Uterus (tissue), 4 donors: ENCODE results near the gene MOV10L1. TPM values are rescaled to one million over a fixed set of nuclear protein-coding genes. Genes with fewer than 3 reads are reported as not detected.
"Not testable (repeated sequence)": the region's sequence is repeated elsewhere in the genome, so short reads cannot be mapped to it uniquely, and the experiment has no call there.

ENCODE experiments used
- DNase-seq, 2 donors: peaks; one replicate each; pipeline ENCODE4 v3.0.0-alpha.2; 2019 to 2020
- H3K27ac ChIP-seq, 2 donors: fragments of 200-600 bp; sonication (generic); 1 replicate in 1 of 2; 2 replicates in 1 of 2; pipeline ENCODE4 v1.5.1; 2016 to 2018
- H3K27me3 ChIP-seq, 2 donors: fragments of 200-600 bp; sonication (generic); one replicate each; pipeline ENCODE4 v1.5.1; 2018 to 2019; ENCODE audit warnings: control low read depth in 1 of 2
- H3K36me3 ChIP-seq, 2 donors: fragments of 200-600 bp; sonication (generic); one replicate each; pipeline ENCODE4 v1.5.1; 2019; ENCODE audit warnings: control low read depth in 1 of 2
- H3K4me1 ChIP-seq, 2 donors: fragments of 200-600 bp; sonication (generic); one replicate each; pipeline ENCODE4 v1.5.1; 2018 to 2019; ENCODE audit warnings: control low read depth in 1 of 2
- H3K4me3 ChIP-seq, 2 donors: fragments of 200-600 bp; sonication (generic); 1 replicate in 1 of 2; 2 replicates in 1 of 2; pipeline ENCODE4 v1.5.1; 2018 to 2019; ENCODE audit warnings: mild to moderate bottlenecking in 1 of 2
- H3K9me3 ChIP-seq, 2 donors: fragments of 200-600 bp; sonication (generic); one replicate each; pipeline ENCODE4 v1.5.1; 2019; ENCODE audit warnings: control low read depth in 1 of 2
- POLR2A ChIP-seq, 2 donors: fragments of 450-650 bp; IDR thresholded peaks; one replicate each; pipeline ENCODE4 v1.6.1; 2016; ENCODE audit warnings: antibody characterized with exemption in 2 of 2, mild to moderate bottlenecking in 1 of 2, moderate library complexity in 1 of 2
- intact Hi-C: fragments of 100-400 bp; cut with DNase I; formaldehyde crosslinking; loops from one replicate; pipeline ENCODE4 v1.15.1; 2023; ENCODE audit warnings: low total_unique reads
- total RNA-seq, 4 donors: library from RNA; depleted of rRNA in 3 of 4; stranded (reverse); fragments of >200 nt in 3 of 4; gene quantifications; one replicate each; pipeline versions ENCODE4 v1.1.0 to v1.2.4, GENCODE V29; 2014 to 2023
- TF ChIP-seq, protein P1 (sequence below), 4 experiments: fragments of 200-600 bp in 2 of 4; fragments of 450-650 bp in 2 of 4; sonication (generic) in 2 of 4; IDR thresholded peaks; one replicate each; pipeline ENCODE4 v1.5.1; 2016 to 2019; ENCODE audit warnings: antibody characterized with exemption in 4 of 4, mild to moderate bottlenecking in 2 of 4, moderate library complexity in 1 of 4
- donor health status: DM: yes; HTN: yes; CAD: no.

MOV10L1 gene
- total RNA-seq, 4 donors from 2014 or later, result 1.8 to 3.4 TPM; not detected in 2

DNA sequence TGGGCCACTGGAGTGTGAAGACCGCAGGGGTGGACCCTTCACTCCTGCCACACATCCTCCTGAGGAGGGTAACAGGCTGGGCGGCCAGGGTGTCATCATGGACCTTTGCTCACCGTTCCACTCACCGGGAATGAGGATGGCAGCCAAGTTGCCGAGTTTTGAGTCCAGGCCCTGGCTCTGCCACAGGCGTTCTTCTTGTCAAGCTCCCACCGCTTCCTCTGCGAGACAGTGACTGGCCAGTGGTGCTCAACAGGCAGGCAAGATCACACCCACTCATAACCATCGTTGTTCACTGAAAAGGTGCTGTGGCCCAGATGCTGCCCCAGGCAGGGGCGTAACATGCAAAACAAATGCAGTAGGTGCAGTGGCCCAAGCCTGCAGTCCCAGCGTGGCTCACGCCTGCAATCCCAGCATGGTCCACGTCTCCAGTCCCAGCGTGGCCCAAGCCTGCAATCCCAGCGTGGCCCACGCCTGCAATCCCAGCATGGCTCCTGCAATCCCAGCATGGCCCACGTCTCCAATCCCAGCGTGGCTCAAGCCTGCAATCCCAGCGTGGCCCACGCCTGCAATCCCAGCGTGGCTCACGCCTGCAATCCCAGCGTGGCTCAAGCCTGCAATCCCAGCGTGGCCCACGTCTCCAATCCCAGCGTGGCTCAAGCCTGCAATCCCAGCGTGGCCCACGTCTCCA, 75.8 kb downstream of the MOV10L1 start:
- no peak for DNase-seq
- Histone ChIP-seq H3K27ac (no peak overlapping the region), H3K4me1 (peaks cover 0 to 9% of the 10 kb centered on the region in 2 donors), H3K4me3 (no peak overlapping the region), H3K9me3 (no peaks in the 10 kb centered on the region), H3K36me3 (no peaks in the 10 kb centered on the region), H3K27me3 (no peaks in the 10 kb centered on the region)
- intact Hi-C loops, result no loop called here
- no peak for TF ChIP-seq POLR2A (IDR thresholded peaks at IDR 0.05)
- TF ChIP-seq, protein P1, sequence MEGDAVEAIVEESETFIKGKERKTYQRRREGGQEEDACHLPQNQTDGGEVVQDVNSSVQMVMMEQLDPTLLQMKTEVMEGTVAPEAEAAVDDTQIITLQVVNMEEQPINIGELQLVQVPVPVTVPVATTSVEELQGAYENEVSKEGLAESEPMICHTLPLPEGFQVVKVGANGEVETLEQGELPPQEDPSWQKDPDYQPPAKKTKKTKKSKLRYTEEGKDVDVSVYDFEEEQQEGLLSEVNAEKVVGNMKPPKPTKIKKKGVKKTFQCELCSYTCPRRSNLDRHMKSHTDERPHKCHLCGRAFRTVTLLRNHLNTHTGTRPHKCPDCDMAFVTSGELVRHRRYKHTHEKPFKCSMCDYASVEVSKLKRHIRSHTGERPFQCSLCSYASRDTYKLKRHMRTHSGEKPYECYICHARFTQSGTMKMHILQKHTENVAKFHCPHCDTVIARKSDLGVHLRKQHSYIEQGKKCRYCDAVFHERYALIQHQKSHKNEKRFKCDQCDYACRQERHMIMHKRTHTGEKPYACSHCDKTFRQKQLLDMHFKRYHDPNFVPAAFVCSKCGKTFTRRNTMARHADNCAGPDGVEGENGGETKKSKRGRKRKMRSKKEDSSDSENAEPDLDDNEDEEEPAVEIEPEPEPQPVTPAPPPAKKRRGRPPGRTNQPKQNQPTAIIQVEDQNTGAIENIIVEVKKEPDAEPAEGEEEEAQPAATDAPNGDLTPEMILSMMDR (IDR thresholded peaks at IDR 0.05), result no peak

DNA sequence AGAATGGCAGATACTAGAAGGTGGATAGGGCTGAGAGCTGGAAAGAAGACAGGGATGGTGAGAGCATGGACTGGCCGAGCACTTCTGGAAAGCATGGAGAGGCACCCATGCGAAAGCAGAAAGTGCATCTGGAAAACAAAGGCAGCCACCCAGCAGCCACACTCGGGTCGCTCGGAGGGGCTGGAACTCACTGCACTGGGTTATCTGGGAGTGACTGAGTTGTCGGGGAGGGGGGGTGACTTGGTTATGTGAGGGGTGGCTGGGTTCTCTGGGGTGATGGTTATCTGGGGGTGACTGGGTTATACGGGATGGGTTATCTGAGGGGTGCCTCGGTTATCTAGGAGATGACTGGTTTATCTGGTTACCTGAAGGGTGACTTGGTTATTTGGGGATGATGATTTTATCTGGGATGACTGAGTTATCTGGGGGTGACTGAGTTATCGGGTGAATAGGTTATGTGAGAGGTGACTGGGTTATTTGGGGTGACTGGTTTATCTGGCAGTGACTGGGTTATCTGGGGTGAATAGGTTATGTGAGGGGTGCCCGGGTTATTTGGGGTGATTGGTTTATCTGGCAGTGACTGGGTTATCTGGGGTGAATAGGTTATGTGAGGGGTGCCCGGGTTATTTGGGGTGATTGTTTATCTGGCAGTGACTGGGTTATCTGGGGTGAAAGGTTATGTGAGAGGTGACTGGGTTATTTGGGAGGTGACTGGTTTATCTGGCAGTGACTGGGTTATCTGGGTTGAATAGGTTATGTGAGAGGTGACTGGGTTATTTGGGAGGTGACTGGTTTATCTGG, 78.1 kb downstream of the MOV10L1 start:
- intact Hi-C loops, result no loop called here
- no peak overlapping the region for H3K27ac ChIP-seq
- DNase-seq, result no peak

DNA sequence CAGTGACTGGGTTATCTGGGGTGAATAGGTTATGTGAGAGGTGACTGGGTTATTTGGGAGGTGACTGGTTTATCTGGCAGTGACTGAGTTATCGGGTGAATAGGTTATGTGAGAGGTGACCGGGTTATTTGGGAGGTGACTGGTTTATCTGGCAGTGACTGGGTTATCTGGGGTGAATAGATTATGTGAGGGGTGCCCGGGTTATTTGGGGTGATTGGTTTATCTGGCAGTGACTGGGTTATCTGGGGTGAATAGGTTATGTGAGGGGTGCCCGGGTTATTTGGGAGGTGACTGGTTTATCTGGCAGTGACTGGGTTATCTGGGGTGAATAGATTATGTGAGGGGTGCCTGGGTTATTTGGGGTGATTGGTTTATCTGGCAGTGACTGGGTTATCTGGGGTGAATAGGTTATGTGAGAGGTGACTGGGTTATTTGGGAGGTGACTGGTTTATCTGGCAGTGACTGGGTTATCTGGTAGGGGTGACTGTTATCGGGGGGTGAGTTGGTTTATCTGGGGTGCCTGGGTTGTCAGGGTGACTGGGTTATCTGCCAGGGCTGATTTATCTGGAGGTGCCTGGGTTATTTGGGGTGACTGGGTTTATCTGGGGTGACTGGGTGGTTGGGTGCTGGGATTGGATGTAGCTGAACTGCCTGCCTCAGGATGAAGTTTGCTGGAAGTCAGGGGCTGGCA, 78.8 kb downstream of the MOV10L1 start:
- H3K36me3 ChIP-seq, H3K4me1 ChIP-seq, DNase-seq, intact Hi-C loops, H3K9me3 ChIP-seq, H3K4me3 ChIP-seq, H3K27ac ChIP-seq, H3K27me3 ChIP-seq: not testable (repeated sequence)

More for the DNA sequence above, 78.1 kb downstream of the MOV10L1 start:
- H3K9me3 ChIP-seq, result no peaks in the 10 kb centered on the region
- H3K4me1 ChIP-seq, result peaks cover 0 to 9% of the 10 kb centered on the region in 2 donors
- TF ChIP-seq, protein P1 (IDR thresholded peaks at IDR 0.05), result no peak
- no peak for TF ChIP-seq POLR2A (IDR thresholded peaks at IDR 0.05)
- H3K4me3 ChIP-seq, result no peak overlapping the region
- no peaks in the 10 kb centered on the region for H3K36me3 ChIP-seq
- H3K27me3 ChIP-seq, result peaks cover 0 to 2% of the 10 kb centered on the region in 2 donors

DNA sequence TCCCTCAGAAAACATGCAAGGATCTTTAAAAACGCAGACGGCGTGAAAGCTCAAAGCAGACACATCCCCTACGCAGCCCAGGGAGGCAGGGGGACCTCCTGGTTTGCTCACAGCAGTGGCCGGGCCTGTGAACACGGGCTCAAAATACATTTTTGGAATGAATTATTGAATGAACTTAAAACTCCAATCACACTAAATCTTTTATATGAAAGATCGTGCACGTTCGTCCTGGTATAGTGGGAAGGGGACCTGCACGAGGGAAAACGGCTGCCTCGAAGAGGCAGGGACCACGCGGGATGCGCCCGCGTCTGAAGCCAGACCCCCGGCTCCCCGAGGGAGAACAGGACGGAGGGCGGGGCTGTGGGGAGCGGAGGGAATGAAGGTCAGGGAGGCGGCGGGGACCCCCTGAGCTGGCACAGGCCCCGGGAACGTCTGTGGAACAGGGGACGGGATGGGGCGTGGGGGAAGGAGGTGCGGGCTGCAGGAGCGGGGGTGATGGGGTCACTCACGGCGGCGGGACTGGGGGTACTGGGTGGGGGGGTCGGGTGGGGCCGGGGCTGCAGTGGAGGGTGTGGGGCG, 79.5 kb downstream of the MOV10L1 start:
- peak overlapping the region in 1 of 2 donors; percentile 45 for H3K4me3 ChIP-seq
- H3K4me1 ChIP-seq, result peaks cover 0 to 9% of the 10 kb centered on the region in 2 donors
- TF ChIP-seq, protein P1 (IDR thresholded peaks at IDR 0.05), result no peak
- no peak for TF ChIP-seq POLR2A (IDR thresholded peaks at IDR 0.05)
- intact Hi-C loops, result no loop called here
- H3K27me3 ChIP-seq, result peaks cover 0 to 2% of the 10 kb centered on the region in 2 donors
- no peak for DNase-seq
- no peaks in the 10 kb centered on the region for H3K36me3 ChIP-seq
- no peaks in the 10 kb centered on the region for H3K9me3 ChIP-seq
- no peak overlapping the region for H3K27ac ChIP-seq

DNA sequence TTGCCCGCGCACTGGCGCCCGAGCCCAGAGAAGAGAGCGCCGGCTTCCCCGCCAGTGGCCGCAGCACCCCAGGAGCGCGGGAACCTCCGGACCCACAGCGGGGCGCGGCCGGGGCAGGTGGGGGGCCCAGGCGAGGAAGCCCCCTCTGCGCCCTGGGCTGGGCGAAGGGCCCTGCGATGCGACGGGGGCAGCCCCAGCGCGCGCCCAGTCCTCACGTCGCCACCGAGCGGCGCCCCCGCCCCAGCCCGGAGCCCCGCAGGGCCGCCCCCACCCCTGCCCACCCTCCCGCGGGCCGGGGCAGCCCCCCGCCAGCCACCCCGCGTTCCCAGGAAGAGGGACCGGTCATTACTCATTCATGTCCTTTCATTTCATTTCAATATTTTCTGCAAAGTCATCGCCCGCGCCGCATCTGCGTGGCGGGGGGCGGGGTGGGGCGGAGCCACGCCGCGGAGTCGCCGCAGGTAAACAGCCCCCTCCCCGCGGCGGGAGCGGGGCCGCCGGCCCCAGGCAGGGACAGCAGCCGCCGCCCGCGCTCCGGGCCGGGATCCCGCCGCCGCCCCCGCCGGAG, 80.1 kb downstream of the MOV10L1 start:
- intact Hi-C loops, result no loop called here
- peaks cover 0 to 2% of the 10 kb centered on the region in 2 donors for H3K27me3 ChIP-seq
- TF ChIP-seq POLR2A (IDR thresholded peaks at IDR 0.05), result no peak
- TF ChIP-seq, protein P1 (IDR thresholded peaks at IDR 0.05), result no peak
- H3K4me3 ChIP-seq, result peak overlapping the region; percentile 12 to 45
- no peaks in the 10 kb centered on the region for H3K36me3 ChIP-seq
- no peaks in the 10 kb centered on the region for H3K9me3 ChIP-seq
- H3K27ac ChIP-seq, result no peak overlapping the region
- peaks cover 0 to 9% of the 10 kb centered on the region in 2 donors for H3K4me1 ChIP-seq
- DNase-seq, result no peak
